Measurements from ENCODE around the gene BLOC1S6.
"Not testable (repeated sequence)": the region's sequence is repeated elsewhere in the genome, so short reads cannot be mapped to it uniquely, and the experiment has no call there.

Gene BLOC1S6

GRCh38 chr15:45641374-45641781 lies 54.2 kb downstream of the BLOC1S6 start:
- DNase-seq (ENCODE audit: low spot score) = peak; percentile 65

- peak; percentile 77 for DNase-seq (ENCODE audit: low spot score)
Observed at GRCh38 chr15:45641999-45642932, 55.1 kb downstream of the BLOC1S6 start.

- no peak for DNase-seq (ENCODE audit: low spot score)
Observed at GRCh38 chr15:45644437-45644836, 57.3 kb downstream of the BLOC1S6 start.

- DNase-seq (ENCODE audit: low spot score) = peak; percentile 72
Observed at GRCh38 chr15:45645026-45645980, 58.1 kb downstream of the BLOC1S6 start.

- DNase-seq (ENCODE audit: low spot score) = no peak
Observed at GRCh38 chr15:45646220-45646619, 59.0 kb downstream of the BLOC1S6 start.

GRCh38 chr15:45647828-45648227 lies 60.6 kb downstream of the BLOC1S6 start:
- DNase-seq (ENCODE audit: low spot score) = no peak

- peak; percentile 44 for DNase-seq (ENCODE audit: low spot score)
Observed at GRCh38 chr15:45648521-45649200, 61.5 kb downstream of the BLOC1S6 start.

GRCh38 chr15:45650007-45650406 lies 62.8 kb downstream of the BLOC1S6 start:
- not testable (repeated sequence) for DNase-seq (ENCODE audit: low spot score)

GRCh38 chr15:45650889-45651525 lies 63.8 kb downstream of the BLOC1S6 start:
- no peak for DNase-seq (ENCODE audit: low spot score)

GRCh38 chr15:45653702-45654424 lies 66.7 kb downstream of the BLOC1S6 start:
- no peak for DNase-seq (ENCODE audit: low spot score)

GRCh38 chr15:45654749-45655148 lies 67.6 kb downstream of the BLOC1S6 start:
- DNase-seq (ENCODE audit: low spot score) = no peak

- no peak for DNase-seq (ENCODE audit: low spot score)
Observed at GRCh38 chr15:45657254-45657653, 70.1 kb downstream of the BLOC1S6 start.

GRCh38 chr15:45657764-45658545 lies 70.8 kb downstream of the BLOC1S6 start:
- DNase-seq (ENCODE audit: low spot score) = no peak

Measured in GM03348 (cell line).